GDM1 (cell line): ENCODE results near the gene TUBGCP3.
"Not testable (repeated sequence)": the region's sequence is repeated elsewhere in the genome, so short reads cannot be mapped to it uniquely, and the experiment has no call there.

ENCODE experiments used
- DNase-seq: peaks from one replicate; lab custom pipeline; 2025; lab: John Stamatoyannopoulos, UW

The TUBGCP3 gene, protein sequence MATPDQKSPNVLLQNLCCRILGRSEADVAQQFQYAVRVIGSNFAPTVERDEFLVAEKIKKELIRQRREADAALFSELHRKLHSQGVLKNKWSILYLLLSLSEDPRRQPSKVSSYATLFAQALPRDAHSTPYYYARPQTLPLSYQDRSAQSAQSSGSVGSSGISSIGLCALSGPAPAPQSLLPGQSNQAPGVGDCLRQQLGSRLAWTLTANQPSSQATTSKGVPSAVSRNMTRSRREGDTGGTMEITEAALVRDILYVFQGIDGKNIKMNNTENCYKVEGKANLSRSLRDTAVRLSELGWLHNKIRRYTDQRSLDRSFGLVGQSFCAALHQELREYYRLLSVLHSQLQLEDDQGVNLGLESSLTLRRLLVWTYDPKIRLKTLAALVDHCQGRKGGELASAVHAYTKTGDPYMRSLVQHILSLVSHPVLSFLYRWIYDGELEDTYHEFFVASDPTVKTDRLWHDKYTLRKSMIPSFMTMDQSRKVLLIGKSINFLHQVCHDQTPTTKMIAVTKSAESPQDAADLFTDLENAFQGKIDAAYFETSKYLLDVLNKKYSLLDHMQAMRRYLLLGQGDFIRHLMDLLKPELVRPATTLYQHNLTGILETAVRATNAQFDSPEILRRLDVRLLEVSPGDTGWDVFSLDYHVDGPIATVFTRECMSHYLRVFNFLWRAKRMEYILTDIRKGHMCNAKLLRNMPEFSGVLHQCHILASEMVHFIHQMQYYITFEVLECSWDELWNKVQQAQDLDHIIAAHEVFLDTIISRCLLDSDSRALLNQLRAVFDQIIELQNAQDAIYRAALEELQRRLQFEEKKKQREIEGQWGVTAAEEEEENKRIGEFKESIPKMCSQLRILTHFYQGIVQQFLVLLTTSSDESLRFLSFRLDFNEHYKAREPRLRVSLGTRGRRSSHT

DNA sequence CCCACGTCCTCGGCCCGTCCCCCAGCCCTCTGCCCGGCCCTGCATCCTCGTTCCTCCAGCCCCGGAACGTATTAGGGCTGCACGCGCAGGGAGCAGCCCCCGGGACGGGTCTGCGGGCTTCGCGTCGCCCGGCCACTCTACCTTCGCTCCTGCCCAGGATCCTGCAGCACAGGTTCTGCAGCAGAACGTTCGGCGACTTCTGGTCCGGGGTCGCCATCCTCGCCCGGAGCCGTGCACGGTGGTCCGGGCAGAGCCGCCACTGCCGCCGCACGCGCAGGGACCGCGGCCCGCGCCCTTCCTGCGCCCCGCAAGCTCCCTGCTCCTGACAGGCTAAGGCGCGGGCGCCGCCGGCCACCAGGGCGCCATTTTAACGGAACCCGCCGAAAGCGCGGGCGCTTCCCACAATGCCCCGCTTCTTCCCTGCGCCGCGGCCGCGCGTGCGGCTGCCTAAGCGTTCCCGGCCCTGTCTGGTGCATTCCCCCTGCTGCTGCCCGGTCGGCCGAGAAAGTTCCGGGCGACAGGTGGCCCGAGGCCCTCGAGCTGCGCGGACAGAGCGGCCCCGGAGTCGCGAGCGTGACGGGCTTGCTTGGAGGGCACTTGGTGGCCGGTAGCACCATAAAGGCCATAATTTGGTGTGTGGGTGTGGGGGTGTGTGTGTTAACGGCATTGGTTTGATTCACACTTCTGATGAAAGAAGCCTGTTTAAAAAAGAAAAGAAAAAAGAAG lies at the start of gene TUBGCP3:
Gene TUBGCP3, minus strand, starts transcription at position 390 of the 726 bp plus-strand sequence. Its CDS starts 173 bp downstream, at position 217.
- peak; percentile 87 for DNase-seq

DNA sequence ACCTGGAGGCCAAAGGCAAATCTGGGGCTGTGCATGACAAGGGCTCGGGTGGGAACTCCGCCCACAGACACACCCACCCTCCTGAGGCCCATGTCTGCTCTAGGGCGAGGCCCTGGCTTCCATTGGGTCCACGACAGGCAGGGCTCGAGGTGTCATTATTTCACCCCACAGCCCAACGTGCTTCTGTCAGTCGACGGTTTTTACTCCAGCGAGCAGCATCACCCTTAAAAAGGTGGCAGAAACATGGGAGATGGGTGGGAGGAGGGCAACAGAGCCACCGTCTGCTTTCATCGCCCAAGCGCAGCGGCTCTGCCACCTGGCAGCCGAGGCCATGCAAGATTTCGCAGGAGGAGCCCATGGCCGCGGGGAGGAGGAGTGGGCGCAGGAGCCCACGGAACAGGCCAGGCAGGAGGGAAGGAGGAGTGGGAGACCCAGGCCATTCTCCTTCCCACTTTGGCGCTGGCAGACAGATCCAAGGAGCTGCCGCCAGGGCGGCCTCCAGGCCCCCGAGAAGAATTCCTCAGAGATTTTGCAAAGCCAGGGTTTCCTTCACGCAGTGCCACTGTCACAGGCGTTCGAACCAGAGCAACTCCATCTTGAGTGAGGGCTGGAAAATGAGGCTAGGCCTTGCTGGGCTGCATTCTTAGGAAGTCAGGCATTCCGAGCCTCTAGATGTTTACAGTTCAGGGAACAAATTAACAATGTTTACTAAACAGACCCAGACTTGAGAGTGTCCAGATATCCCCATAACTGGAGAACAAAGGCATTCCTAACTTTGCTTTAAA lies 49.3 kb upstream of the TUBGCP3 start:
- DNase-seq: no peak

DNA sequence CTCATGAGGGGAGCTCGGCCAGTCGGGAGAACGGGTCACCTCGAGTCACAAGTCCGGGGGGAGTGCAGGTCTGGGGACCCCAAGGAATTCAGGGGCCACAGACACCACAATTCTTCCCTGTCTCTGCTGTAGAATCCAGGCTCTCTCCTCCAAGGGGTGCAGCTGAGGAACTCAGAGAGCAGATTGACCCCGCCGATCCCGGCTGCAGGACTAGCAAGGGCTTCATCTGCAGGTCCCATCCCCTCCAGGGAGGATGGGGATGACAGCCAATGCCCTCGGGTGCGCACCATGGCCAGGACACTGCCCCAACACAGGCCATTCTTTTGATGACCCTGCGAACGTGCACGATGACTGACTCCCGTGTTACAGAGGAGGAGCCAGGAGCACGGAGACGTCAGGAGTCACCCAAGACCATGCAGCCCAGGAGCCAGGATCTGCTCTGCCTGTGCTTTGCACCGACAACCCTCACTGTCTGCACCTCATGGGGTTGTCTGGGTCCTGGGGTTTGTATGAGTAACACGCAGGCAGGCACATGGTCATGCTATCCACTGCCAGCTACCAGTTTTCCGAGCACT lies 48.5 kb upstream of the TUBGCP3 start:
- DNase-seq: no peak

DNA sequence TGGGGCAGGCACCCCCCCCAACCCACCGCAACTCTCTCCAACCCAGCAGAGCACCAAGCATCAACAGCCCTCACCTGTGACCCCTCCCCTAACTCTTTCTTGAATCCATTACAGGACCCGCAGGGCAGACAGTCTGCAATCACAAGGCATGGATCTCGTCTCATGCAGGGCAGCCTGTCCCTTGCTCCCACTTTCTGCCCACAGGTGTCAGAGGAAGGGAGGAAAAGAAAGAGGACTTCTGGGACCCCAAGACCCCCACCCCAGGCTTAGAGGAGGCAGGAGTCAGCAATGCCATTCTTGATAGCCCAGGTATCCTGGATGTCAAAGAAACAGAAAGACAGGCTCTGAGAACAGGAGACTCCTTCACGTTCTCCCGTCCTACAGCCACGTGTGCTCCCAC lies 47.4 kb upstream of the TUBGCP3 start:
- no peak for DNase-seq

DNA sequence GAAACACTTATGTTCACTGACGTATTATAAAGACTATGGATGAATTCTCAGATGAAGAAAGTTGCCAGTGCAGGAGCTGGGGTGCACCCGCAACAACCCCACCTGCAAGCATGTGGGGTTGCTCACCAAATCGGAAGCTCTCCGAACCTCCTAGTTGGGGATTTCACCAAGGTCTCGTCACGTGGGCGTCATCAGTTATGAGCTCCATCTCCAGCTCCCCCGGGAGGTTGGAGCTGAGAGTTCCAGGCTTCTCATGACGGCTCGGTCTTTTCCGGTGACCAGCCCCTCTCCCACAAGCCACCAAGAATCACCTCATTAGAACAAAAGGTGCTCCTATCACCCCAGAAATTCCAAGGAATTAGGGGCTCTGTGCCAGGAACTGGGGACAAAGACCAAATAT lies 46.1 kb upstream of the TUBGCP3 start:
- no peak for DNase-seq

DNA sequence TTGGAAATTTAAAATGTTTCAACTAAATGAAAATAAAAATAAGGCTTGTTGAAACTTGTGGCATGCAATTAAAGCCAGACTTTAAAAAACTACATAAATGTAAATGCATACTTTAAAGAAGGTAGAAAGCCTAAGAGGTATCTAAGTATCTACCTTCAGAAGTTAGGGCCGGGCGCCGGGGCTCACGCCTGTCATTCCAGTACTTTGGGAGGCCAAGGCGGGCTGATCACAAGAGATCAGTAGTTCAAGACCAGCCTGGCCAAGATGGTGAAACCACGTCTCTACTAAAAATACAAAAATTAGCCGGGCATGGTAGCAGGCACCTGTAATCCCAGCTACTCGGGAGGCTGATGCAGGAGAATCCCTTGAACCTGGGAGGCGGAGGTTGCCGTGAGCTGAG lies 42.3 kb upstream of the TUBGCP3 start:
- DNase-seq: not testable (repeated sequence)

DNA sequence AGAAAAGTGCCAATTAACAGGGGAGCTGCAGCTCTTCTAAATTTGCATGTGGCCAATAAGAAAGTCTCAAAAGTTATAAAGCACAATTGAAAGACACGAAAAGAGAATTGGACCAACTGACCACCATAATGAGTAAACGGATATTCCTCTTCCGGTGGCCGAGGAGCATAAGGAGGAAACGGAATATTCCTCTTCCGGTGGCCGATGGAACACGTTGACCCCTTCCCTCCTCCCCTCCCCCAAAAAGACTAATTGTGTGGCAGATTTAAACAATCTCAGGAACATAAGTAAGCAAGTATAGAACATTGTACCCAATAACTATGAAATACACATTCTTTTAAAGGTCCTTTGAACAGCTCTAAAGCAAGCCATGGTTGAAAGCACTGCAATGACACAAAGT lies 41.2 kb upstream of the TUBGCP3 start:
- no peak for DNase-seq

DNA sequence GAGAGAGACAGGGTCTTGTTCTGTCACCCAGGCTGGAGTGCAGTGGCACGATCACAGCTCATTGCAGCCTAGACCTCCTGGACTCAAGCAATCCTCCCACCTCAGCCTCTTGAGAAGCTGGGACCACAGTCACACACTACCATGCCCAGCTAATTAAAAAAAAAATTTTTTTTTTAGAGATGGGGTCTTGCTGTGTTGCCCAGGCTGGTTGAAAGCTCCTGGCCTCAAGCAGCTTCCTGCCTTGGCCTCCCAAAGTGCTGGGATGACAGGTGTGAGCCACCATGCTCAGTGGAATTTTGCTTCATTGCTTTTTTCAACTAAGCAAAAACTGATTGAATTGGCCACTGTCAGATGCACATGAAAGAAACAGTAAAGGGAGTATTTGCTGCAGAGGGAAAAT lies 39.7 kb upstream of the TUBGCP3 start:
- DNase-seq: not testable (repeated sequence)

DNA sequence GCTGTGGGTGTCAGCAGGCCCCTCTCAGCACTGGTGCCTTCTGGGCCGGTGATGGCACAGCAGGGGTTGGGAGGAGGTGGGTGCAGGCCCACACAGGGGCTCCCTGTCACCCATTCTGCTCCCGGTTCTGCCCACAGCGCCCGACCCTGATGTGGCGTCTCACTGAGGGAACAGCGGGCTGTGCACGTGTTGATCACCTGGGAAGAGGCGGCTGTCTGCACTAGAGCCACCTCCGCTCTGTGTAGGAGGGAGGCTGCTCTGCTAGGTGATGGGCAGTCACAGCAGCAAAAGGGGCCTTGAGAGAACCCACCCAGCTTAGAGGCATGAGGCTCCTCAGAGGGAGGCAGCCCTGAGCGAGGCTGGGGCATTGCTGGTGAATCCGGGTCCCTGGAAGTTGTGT lies 39.2 kb upstream of the TUBGCP3 start:
- DNase-seq: no peak

DNA sequence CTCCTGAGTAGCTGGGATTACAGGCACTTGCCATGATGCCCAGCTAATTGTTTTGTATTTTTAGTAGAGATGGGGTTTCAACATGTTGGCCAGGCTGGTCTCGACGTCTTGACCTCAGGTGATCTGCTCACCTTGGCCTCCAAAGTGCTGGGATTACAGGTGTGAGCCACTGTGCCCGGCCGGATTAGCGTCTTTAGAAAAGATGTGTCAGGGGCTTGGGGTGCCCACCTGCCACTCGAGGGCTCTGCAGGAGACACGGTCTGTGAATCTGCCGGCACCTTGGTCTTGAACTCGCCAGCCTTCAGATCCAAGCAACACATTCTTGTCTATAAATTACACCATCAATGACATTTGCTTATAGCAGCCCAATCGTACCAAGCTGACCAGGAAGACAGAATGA lies 38.8 kb upstream of the TUBGCP3 start:
- DNase-seq: no peak

DNA sequence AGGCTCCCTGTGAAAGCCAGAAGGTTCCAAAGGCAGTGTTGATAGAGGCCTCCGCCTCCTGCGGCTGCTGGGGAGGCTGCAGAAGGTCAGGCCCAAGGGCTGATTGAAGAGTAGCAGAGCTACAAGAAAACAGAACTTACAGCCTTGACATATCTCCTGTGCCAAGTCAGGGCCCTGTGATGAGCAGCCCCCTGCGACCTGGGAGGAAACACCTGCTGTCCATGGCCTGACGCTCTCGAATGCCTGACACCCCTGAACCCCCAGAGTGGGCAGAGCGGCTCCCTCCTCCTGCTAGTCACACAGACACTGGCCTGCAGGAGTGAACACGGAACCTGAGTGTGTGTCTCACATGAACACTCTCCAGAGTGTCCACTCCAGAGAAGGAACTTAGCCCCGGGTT lies 38.2 kb upstream of the TUBGCP3 start:
- no peak for DNase-seq

DNA sequence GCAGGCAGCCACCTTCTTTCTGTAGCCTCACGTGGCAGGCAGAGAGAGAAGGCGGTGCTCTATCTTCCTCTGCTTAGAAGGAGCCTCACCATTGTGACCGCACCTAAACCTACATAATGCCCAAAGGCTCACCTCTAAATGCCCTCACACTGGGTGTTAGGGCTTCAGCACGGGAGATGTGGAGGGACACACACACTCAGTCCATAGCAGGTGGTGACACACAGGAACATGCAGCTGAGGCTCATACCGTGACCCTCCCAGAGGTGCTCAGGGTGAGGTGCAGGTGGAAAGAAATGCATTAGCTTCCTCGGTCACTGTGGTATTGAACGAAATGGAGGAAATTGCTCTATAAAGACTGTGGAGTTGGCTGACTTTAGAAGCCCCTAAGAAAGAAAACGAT lies 37.7 kb upstream of the TUBGCP3 start:
- no peak for DNase-seq

DNA sequence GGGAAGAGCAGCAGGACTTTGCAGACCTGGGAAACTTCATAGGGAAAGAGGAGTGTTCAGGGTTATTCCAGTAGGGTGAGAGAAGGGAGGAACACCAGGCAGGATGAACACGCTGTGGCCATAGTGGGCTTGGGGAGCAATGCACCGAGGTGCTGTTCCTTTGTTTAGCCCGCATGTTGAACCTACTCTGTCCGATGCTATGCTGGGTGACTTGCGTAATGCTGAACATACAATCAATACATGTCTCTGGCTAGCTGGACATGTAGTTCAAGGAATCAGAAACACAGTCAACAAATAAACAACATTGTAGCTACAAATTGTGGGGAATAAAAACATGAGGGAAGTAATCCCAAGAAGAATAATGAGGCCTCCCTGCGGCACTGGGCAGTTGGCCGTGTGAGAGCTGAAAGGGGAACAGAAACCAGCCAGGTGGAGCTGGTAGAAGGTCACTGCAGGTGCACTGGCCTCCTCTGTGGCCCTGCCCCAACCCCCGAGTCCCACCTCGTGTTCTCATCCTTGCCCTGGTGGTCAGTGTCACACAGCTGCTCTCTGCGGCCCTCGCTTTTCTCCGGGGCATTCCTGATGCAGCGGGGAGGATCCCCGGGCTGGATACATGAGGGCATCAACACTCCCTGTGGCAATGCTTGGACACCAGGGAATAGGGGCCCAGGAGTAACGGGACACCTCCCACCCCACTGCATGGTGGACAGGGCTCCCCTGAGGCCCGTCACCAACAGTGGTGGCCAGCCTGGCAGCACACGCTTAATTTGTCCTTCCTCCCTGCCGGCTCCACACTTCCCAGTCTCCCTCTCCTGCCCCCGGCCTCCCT lies 36.9 kb upstream of the TUBGCP3 start:
- no peak for DNase-seq

DNA sequence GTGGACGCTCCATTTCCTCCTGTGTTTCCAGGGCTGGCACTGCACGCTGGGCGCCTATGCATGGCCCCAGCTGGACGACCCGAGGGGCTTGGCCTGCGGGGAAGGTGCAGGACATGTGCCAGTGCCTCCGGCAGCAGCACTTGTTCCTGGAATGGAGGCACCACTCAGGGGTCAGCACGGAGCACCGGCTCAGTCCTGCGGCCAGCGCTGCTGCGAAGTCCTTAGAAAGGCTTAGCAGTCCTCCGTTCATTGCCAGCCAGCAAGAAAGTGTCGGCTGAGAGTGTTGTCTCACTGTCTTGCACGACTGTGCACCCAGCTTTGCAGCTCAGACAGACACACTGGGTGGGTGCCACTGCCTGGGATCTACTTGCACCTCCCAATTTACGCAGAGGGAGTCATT lies 36.1 kb upstream of the TUBGCP3 start:
- DNase-seq: no peak

DNA sequence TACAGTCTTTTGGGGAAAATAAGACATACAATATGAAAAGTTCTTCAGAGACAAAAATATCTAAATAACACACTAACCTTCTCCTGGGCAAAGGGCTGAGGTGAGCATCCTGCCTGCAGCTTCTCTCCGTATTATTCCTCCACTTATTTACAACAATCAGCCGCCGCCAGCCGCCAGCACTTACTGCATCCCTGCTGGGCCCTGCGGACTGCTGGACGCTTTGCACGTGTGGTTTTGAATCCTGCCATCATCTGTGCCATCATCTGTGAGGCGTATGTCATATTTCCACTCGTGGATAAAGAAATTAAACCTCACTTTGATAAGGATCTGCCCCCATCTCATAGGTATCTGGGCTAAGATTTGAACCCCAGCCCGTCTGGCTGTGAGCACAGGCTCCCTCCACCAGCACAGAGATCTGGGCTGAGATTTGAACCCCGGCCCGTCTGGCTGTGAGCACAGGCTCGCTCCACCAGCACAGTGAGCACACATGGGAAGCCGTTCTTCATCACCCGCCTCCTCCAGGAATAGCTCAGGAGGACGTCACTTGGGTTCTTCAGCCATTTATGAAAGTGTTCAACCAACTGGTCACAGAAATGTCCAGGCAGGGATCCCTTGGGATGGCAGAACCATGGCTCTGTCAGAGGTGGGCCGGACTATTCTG lies 35.2 kb upstream of the TUBGCP3 start:
- DNase-seq: no peak

DNA sequence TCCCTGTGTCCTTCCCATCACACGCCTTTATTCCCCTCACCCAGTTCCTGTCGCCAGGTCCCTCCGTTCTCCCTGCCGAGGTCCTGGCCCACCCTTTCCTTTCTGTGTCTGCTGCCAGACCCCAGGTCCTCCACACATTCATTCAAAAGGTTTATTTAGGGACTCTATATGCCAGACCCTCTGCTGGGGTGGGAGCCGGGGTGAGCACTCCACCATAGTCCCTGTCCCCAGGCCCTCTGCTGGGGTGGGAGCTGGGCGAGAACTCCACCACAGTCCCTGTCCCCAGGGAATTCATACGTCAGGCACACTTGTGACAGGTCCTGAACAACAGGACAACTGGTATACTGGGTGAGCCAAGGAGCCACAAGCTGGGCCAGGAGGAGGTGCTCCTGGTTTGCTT lies 34.4 kb upstream of the TUBGCP3 start:
- no peak for DNase-seq

DNA sequence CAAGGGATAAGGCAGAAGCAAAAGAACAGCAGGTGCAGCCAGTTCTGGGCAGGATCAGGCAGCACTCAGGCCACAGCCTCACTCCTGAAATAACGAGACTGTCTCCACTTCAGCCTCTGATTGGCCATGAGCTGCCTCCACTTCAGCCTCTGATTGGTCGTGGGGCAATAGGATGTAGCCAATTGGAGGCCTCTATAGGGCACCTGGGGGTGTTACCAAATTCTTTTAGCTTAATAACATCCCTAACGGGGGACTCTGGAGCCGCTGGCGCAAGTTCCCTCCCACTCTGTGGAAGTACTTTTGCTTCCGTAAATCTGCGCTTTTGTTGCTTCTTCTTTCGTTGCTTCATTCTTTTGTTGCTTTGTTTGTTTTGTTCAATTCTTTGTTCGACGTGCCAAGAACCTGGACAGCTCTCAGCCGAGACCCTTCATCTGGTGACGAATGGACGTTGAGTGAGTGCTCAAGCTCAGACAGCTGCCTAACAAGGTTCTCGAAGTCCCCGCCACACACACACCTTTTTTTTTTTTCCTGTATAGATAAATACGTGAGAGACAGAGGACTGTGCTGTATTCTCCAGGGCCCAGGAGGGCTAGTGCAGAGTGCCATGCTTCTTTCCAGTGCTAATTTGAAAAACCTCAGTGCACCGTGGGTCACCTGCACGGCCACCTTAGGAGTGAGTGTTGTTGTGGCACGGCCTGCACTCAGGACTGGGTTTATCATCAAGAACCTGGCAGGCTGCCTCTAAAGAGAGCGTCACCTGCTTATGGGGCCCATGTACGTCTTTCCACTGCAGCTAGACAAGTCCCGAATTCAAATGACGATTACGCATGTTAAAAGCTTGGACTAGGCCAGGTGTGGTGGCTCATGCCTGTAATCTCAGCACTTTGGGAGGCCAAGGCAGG lies 32.0 kb upstream of the TUBGCP3 start:
- DNase-seq: no peak

DNA sequence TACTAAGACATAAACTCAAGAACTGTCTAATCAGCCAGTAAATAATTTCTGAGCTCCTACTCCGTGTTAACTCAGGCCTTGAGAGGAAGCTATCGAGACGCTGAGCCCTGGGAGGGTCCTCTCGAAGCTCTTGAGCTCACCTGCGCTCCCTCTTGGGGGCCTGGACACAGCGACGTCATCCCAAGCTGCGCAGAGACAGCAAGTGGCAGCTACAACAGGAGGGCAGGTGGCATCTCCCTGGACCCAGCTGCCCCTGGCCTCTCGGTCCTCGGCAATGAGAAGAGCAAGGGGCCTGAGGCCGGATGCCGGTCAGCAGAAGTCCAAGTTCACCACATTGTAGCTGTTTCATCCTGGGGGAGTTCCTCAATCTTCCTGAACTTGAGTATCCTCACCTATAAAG lies 30.5 kb upstream of the TUBGCP3 start:
- no peak for DNase-seq
